H1 (cell line): ENCODE results near the gene GCNA. TPM values are rescaled to one million over a fixed set of nuclear protein-coding genes. Genes with fewer than 3 reads are reported as not detected.

ENCODE experiments used
- CTCF ChIA-PET: fragments of 300-600 bp; sonication (Branson Sonifier 250); formaldehyde crosslinking; loops from one replicate; lab custom pipeline; 2021; ENCODE audit not compliant: partially characterized antibody; lab: Charles Lee
- POLR2A ChIA-PET: fragments of 300-600 bp; sonication (Branson Sonifier 250); formaldehyde crosslinking; loops from one replicate; lab custom pipeline; 2021; ENCODE audit warnings: inconsistent platforms; ENCODE audit not compliant: partially characterized antibody; lab: Charles Lee
- DNase-seq, 2 experiments: peaks; one replicate each; pipeline versions ENCODE4 v3.0.0 to v3.0.0-alpha.2; 2010 to 2022; ENCODE audit warnings: low spot score in 2 of 2, low read depth in 1 of 2, mixed read lengths in 1 of 2
- FAIRE-seq: peaks from 2 replicates; lab custom pipeline; 2011; peaks lifted over from hg19 to GRCh38; lab: Jason Lieb, UNC
- H2AFZ ChIP-seq: 2 replicates; pipeline ENCODE4 v1.8.1; 2012; ENCODE audit warnings: low read length, inconsistent platforms
- H2AK5ac ChIP-seq: 2 replicates; pipeline ENCODE4 v1.6.1; 2013; ENCODE audit warnings: low read depth, low read length
- H2BK120ac ChIP-seq: replicated peaks from 2 replicates; pipeline ENCODE3; 2013; ENCODE audit warnings: low read depth, low read length, inconsistent platforms
- H2BK12ac ChIP-seq: 2 replicates; pipeline ENCODE4 v1.6.1; 2013; ENCODE audit warnings: low read depth, low read length
- H2BK15ac ChIP-seq: 2 replicates; pipeline ENCODE4 v1.6.1; 2013; ENCODE audit warnings: low read length
- H2BK20ac ChIP-seq: 2 replicates; pipeline ENCODE4 v1.6.1; 2013; ENCODE audit warnings: low read length
- H2BK5ac ChIP-seq: 2 replicates; pipeline ENCODE4 v1.6.1; 2013; ENCODE audit warnings: low read depth, low read length
- H3K14ac ChIP-seq: 2 replicates; pipeline ENCODE4 v1.6.1; 2013; ENCODE audit warnings: inconsistent platforms; ENCODE audit not compliant: insufficient read length
- H3K18ac ChIP-seq: 2 replicates; pipeline ENCODE4 v1.6.1; 2013; ENCODE audit warnings: low read length; ENCODE audit errors: extremely low read depth
- H3K23ac ChIP-seq: 2 replicates; pipeline ENCODE4 v1.6.1; 2013; ENCODE audit warnings: inconsistent platforms; ENCODE audit not compliant: insufficient read length
- H3K23me2 ChIP-seq: 2 replicates; pipeline ENCODE4 v1.6.1; 2013; ENCODE audit warnings: low read depth, low read length
- H3K27ac ChIP-seq: 2 replicates; pipeline ENCODE4 v1.6.1; 2011; ENCODE audit warnings: low read depth, low read length, inconsistent platforms
- H3K27me3 ChIP-seq, 4 experiments: replicated peaks in 1 of 4; 1 replicate in 1 of 4; 2 replicates in 3 of 4; pipeline versions ENCODE4 v1.6.1 to v1.8.1; 2011 to 2013; ENCODE audit warnings: low read length in 3 of 4, mild to moderate bottlenecking in 3 of 4, inconsistent platforms in 2 of 4, mixed read lengths in 2 of 4, moderate library complexity in 1 of 4; ENCODE audit not compliant: control insufficient read depth in 3 of 4, insufficient read depth in 3 of 4; ENCODE audit errors: extremely low read depth in 1 of 4
- H3K36me3 ChIP-seq, 4 experiments: 2 replicates each; pipeline versions ENCODE4 v1.6.1 to v1.8.1; 2011 to 2013; ENCODE audit warnings: mild to moderate bottlenecking in 4 of 4, low read length in 3 of 4, moderate library complexity in 2 of 4, control low read depth in 1 of 4, inconsistent platforms in 1 of 4; ENCODE audit not compliant: insufficient read depth in 4 of 4, control insufficient read depth in 2 of 4
- H3K4ac ChIP-seq: replicated peaks from 2 replicates; pipeline ENCODE3; 2013; ENCODE audit warnings: low read length, low read depth, mixed read lengths, inconsistent platforms; ENCODE audit not compliant: insufficient read length
- H3K4me1 ChIP-seq, 4 experiments: replicated peaks in 1 of 4; 1 replicate in 1 of 4; 2 replicates in 3 of 4; pipeline versions ENCODE4 v1.6.1 to v1.8.1; 2011 to 2013; ENCODE audit warnings: low read length in 3 of 4, inconsistent platforms in 2 of 4, mixed read lengths in 1 of 4; ENCODE audit not compliant: insufficient read depth in 4 of 4, control insufficient read depth in 3 of 4
- H3K4me2 ChIP-seq, 2 experiments: 2 replicates each; pipeline versions ENCODE4 v1.6.1 to v1.8.1; 2011 to 2013; ENCODE audit warnings: low read depth in 2 of 2, low read length in 2 of 2, control low read depth in 1 of 2, inconsistent platforms in 1 of 2, mild to moderate bottlenecking in 1 of 2; ENCODE audit not compliant: insufficient read depth in 1 of 2
- H3K4me3 ChIP-seq, 4 experiments: fragments of 200-600, 300-600 bp in 1 of 4; sonication (generic), shearing (Covaris generic), sonication (Bioruptor Twin) in 1 of 4; 2 replicates each; pipeline versions ENCODE4 v1.5.1 to v1.8.1; 2011 to 2016; ENCODE audit warnings: low read length in 4 of 4, low read depth in 3 of 4, control low read depth in 2 of 4, inconsistent platforms in 2 of 4, mild to moderate bottlenecking in 2 of 4, mixed read lengths in 1 of 4, moderate library complexity in 1 of 4; ENCODE audit not compliant: insufficient read depth in 2 of 4; ENCODE audit errors: extremely low read depth in 1 of 4
- H3K56ac ChIP-seq: replicated peaks from 2 replicates; pipeline ENCODE3; 2013; ENCODE audit warnings: low read depth, mild to moderate bottlenecking, mixed read lengths, low read length, inconsistent platforms; ENCODE audit not compliant: insufficient read length
- H3K79me1 ChIP-seq: 2 replicates; pipeline ENCODE4 v1.6.1; 2013; ENCODE audit warnings: low read depth, low read length, control low read depth
- H3K79me2 ChIP-seq, 2 experiments: 2 replicates each; pipeline versions ENCODE4 v1.6.1 to v1.8.1; 2012 to 2013; ENCODE audit warnings: low read length in 2 of 2, mild to moderate bottlenecking in 2 of 2, inconsistent platforms in 1 of 2; ENCODE audit not compliant: insufficient read depth in 2 of 2, control insufficient read depth in 1 of 2
- H3K9ac ChIP-seq, 4 experiments: replicated peaks in 1 of 4; 1 replicate in 1 of 4; 2 replicates in 3 of 4; pipeline versions ENCODE4 v1.6.1 to v1.8.1; 2011 to 2013; ENCODE audit warnings: low read depth in 3 of 4, low read length in 3 of 4, control low read depth in 2 of 4, mild to moderate bottlenecking in 2 of 4, moderate library complexity in 2 of 4, inconsistent platforms in 1 of 4; ENCODE audit errors: extremely low read depth in 1 of 4
- H3K9me3 ChIP-seq, 2 experiments: 2 replicates each; pipeline versions ENCODE4 v1.6.1 to v1.8.1; 2012 to 2013; ENCODE audit warnings: mild to moderate bottlenecking in 2 of 2, moderate library complexity in 2 of 2, control low read depth in 1 of 2, inconsistent platforms in 1 of 2, low read depth in 1 of 2, low read length in 1 of 2, mixed read lengths in 1 of 2; ENCODE audit not compliant: insufficient read depth in 2 of 2
- H4K20me1 ChIP-seq, 2 experiments: replicated peaks in 1 of 2; 2 replicates each; pipeline versions ENCODE3 to v1.8.1; 2011 to 2013; ENCODE audit warnings: inconsistent platforms in 2 of 2, low read length in 2 of 2, mild to moderate bottlenecking in 1 of 2; ENCODE audit not compliant: insufficient read depth in 2 of 2, control insufficient read depth in 1 of 2
- H4K5ac ChIP-seq: 2 replicates; pipeline ENCODE4 v1.6.1; 2013; ENCODE audit warnings: low read length, low read depth, mixed read lengths, inconsistent platforms; ENCODE audit not compliant: insufficient read length
- H4K8ac ChIP-seq: 2 replicates; pipeline ENCODE4 v1.8.0; 2013; ENCODE audit warnings: mild to moderate bottlenecking, moderate library complexity, low read length, inconsistent platforms; ENCODE audit not compliant: insufficient read depth; ENCODE audit errors: extremely low read depth
- H4K91ac ChIP-seq: replicated peaks from 2 replicates; pipeline ENCODE3; 2013; ENCODE audit warnings: low read length, mixed read lengths, inconsistent platforms; ENCODE audit not compliant: insufficient read length
- ASH2L ChIP-seq: fragments of 200-600, 300-600 bp; sonication (generic); IDR thresholded peaks from one replicate; pipeline ENCODE4 v1.7.1; 2017; ENCODE audit warnings: low read length
- BRCA1 ChIP-seq: IDR thresholded peaks from 2 replicates; pipeline ENCODE4 v1.6.1; 2012; ENCODE audit warnings: low read depth, low read length, improper control_type of control experiment
- KDM1A ChIP-seq: fragments of 200-600, 300-600 bp; sonication (generic); IDR thresholded peaks from 2 replicates; pipeline ENCODE4 v1.7.1; 2016; ENCODE audit warnings: mild to moderate bottlenecking, low read length, borderline replicate concordance
- PHF8 ChIP-seq: fragments of 200-600 bp; sonication (generic); conservative IDR thresholded peaks from 2 replicates; pipeline ENCODE4 v1.7.1; 2012; ENCODE audit warnings: low read depth, mild to moderate bottlenecking, inconsistent platforms, low read length, moderate library complexity
- POU5F1 ChIP-seq: IDR thresholded peaks from 2 replicates; pipeline ENCODE4 v1.6.1; 2011; ENCODE audit warnings: low read depth, mild to moderate bottlenecking, low read length, moderate library complexity
- RBBP5 ChIP-seq: IDR thresholded peaks from 2 replicates; pipeline ENCODE4 v1.7.1; 2012; ENCODE audit warnings: low read depth, mild to moderate bottlenecking, inconsistent platforms, low read length, moderate library complexity, borderline replicate concordance
- SAP30 ChIP-seq: fragments of 300-600 bp; sonication (generic); IDR thresholded peaks from 2 replicates; pipeline ENCODE4 v1.7.1; 2012; ENCODE audit warnings: low read length, moderate library complexity, mild to moderate bottlenecking, inconsistent platforms; ENCODE audit not compliant: insufficient read depth, insufficient replicate concordance
- SIN3A ChIP-seq, 2 experiments: IDR thresholded peaks in 1 of 2; conservative IDR thresholded peaks in 1 of 2; 2 replicates each; pipeline ENCODE4 v1.6.1; 2011 to 2012; ENCODE audit warnings: low read length in 2 of 2, improper control_type of control experiment in 1 of 2, low read depth in 1 of 2, mild to moderate bottlenecking in 1 of 2
- ZNF274 ChIP-seq: IDR thresholded peaks from 2 replicates; pipeline ENCODE4 v1.7.0; 2012; ENCODE audit warnings: low read length, borderline replicate concordance; ENCODE audit errors: extremely low read depth
- WGBS, 2 experiments: shearing (Covaris generic) in 1 of 2; methylation state at CpG; one replicate each; pipeline versions ENCODE4 v1.1.6 to v1.1.7; 2013 to 2015; ENCODE audit warnings: low lambda C conversion rate in 2 of 2, mixed read lengths in 2 of 2, inconsistent platforms in 1 of 2, low coverage in 1 of 2, missing lambda C conversion rate in 1 of 2; ENCODE audit not compliant: insufficient replicate concordance in 2 of 2, insufficient coverage in 1 of 2, insufficient read length in 1 of 2; ENCODE audit errors: extremely low coverage in 1 of 2, missing lambda C conversion rate in 1 of 2; 5-methylcytosine and 5-hydroxymethylcytosine counted together
- polyA plus RNA-seq, 7 experiments: library from polyadenylated mRNA; depleted of rRNA in 3 of 7; stranded (reverse) in 5 of 7; unstranded in 2 of 7; fragments of >200 nt in 5 of 7; fragments of 200-250 nt in 2 of 7; gene quantifications; 1 replicate in 5 of 7; 2 replicates in 1 of 7; 4 replicates in 1 of 7; pipeline versions ENCODE4 v1.2.1 to v1.2.3, GENCODE V29; 2011 to 2013; ENCODE audit warnings: missing spikeins in 2 of 7, mixed read lengths in 2 of 7
- total RNA-seq: library from RNA; stranded (reverse); fragmentation: NEBNext Ultra II Directional; extraction: Animal tissue kit (Norgen Biotek cat#: 25700); gene quantifications from 2 replicates; pipeline ENCODE4 v1.2.1, GENCODE V29; 2021
- TF ChIP-seq, protein P1 (sequence below): IDR thresholded peaks from 2 replicates; pipeline ENCODE4 v1.6.1; 2012; ENCODE audit warnings: inconsistent platforms
- TF ChIP-seq, protein P2 (sequence below): IDR thresholded peaks from 2 replicates; pipeline ENCODE4 v1.6.1; 2012; ENCODE audit warnings: inconsistent platforms

GCNA gene
- total and polyA plus RNA-seq, 2 of the 8 experiments (the other 6 are each of a cell fraction or from before 2014, with no cell fraction given): 0.41 to 0.95 TPM

DNA sequence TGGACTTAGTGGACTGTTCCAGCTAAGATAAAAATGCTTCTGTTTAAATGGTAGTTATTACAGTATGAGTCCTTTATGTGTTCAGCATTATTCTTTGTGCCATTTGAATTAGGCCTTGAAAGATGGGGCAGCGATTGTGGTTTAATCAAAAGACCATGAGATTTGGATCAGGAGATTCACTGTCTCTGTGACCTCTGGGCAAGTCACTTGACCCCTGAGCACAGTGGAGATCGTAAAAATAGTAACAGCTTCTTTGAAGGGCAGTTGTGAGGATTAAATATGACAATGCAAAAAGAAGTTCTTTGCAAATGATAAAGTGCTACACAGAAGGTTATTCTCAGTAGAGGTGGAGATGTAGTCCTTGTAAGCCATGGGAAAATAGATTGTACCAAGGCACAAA, 29.3 kb downstream of the GCNA start:
- CTCF ChIA-PET: interaction anchor here (2.0 to 2.6 kb wide), 2 partner anchors 15 to 42 kb away, joined by 5 to 8 read pairs; no protein-coding TSS in a partner anchor
- no peak overlapping the region for H2AFZ ChIP-seq
- H3K27ac ChIP-seq: no peak overlapping the region
- TF ChIP-seq BRCA1: no peak
- TF ChIP-seq KDM1A: no peak
- no peak for TF ChIP-seq ASH2L
- TF ChIP-seq, protein P1, sequence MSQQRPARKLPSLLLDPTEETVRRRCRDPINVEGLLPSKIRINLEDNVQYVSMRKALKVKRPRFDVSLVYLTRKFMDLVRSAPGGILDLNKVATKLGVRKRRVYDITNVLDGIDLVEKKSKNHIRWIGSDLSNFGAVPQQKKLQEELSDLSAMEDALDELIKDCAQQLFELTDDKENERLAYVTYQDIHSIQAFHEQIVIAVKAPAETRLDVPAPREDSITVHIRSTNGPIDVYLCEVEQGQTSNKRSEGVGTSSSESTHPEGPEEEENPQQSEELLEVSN: no peak
- TF ChIP-seq ZNF274: no peak
- no peak for TF ChIP-seq PHF8
- TF ChIP-seq POU5F1: no peak
- TF ChIP-seq SAP30: no peak
- TF ChIP-seq, protein P2, sequence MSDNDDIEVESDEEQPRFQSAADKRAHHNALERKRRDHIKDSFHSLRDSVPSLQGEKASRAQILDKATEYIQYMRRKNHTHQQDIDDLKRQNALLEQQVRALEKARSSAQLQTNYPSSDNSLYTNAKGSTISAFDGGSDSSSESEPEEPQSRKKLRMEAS: no peak
- TF ChIP-seq SIN3A (conservative IDR thresholded peaks at IDR 0.05 in 1 of 2, IDR thresholded peaks at IDR 0.05 in 1 of 2; ENCODE audit: low read depth in 1 of 2, low read length in 2 of 2): no peak
- no peak for TF ChIP-seq RBBP5
- POLR2A ChIA-PET: no interaction called here
- no peaks in the 10 kb centered on the region for H3K79me2 ChIP-seq
- 89% methylated on average over 2 of the region's 2 CpGs; no CpG with 5 or more reads in 1 of the 2 experiments for WGBS, 2 experiments
- no peak overlapping the region for H2BK20ac ChIP-seq
- H3K27me3 ChIP-seq: no peaks in the 10 kb centered on the region
- H4K91ac ChIP-seq: no peak overlapping the region
- no peaks in the 10 kb centered on the region for H3K23me2 ChIP-seq
- H3K36me3 ChIP-seq: peaks cover 0 to 12% (median 2%) of the 10 kb centered on the region in 4 experiments; a peak in 3 of 8 replicates
- no peak overlapping the region for H2BK120ac ChIP-seq
- H4K5ac ChIP-seq: no peak overlapping the region
- H2BK15ac ChIP-seq: no peak overlapping the region
- DNase-seq (no peak), FAIRE-seq (no peak)
- H3K9ac ChIP-seq: no peak overlapping the region
- H3K56ac ChIP-seq: no peak overlapping the region
- H3K79me1 ChIP-seq: no peaks in the 10 kb centered on the region
- H3K4me2 ChIP-seq: no peak overlapping the region
- H3K4ac ChIP-seq: no peak overlapping the region
- H2AK5ac ChIP-seq: no peak overlapping the region
- no peak overlapping the region for H2BK12ac ChIP-seq
- H2BK5ac ChIP-seq: no peak overlapping the region
- H3K14ac ChIP-seq: no peak overlapping the region
- no peaks in the 10 kb centered on the region for H3K9me3 ChIP-seq
- no peaks in the 10 kb centered on the region for H3K4me1 ChIP-seq
- H3K23ac ChIP-seq: no peak overlapping the region
- no peak overlapping the region for H4K8ac ChIP-seq
- H3K18ac ChIP-seq: no peak overlapping the region
- no peaks in the 10 kb centered on the region for H4K20me1 ChIP-seq
- H3K4me3 ChIP-seq: no peak overlapping the region
